GM19193 (cell line): ENCODE data around the gene CGB5.
"Not testable (repeated sequence)": the region's sequence is repeated elsewhere in the genome, so short reads cannot be mapped to it uniquely, and the experiment has no call there.

Experiments
- POLR2A ChIP-seq: IDR thresholded peaks from 4 replicates; pipeline ENCODE4 v1.6.1; 2011; ENCODE audit not compliant: insufficient read depth, insufficient read length; ENCODE audit errors: extremely low read depth

Gene CGB5

GRCh38 chr19:49043548-49043947 lies at the start of gene CGB5:
Gene CGB5, plus strand, starts transcription at chr19:49043848. Its CDS starts 362 bp downstream, at chr19:49044210.
- TF ChIP-seq POLR2A, result not testable (repeated sequence)

- no peak for TF ChIP-seq POLR2A
Observed at GRCh38 chr19:48994035-48994386, 49.6 kb upstream of the CGB5 start.

- no peak for TF ChIP-seq POLR2A
Observed at GRCh38 chr19:48997972-48998371, 45.7 kb upstream of the CGB5 start.

GRCh38 chr19:48999481-49000325 lies 43.9 kb upstream of the CGB5 start:
- no peak for TF ChIP-seq POLR2A

- TF ChIP-seq POLR2A, result no peak
Observed at GRCh38 chr19:49004133-49004532, 39.5 kb upstream of the CGB5 start.

- no peak for TF ChIP-seq POLR2A
Observed at GRCh38 chr19:49004964-49005614, 38.6 kb upstream of the CGB5 start.

- no peak for TF ChIP-seq POLR2A
Observed at GRCh38 chr19:49006905-49007304, 36.7 kb upstream of the CGB5 start.

GRCh38 chr19:49009828-49010227 lies 33.8 kb upstream of the CGB5 start:
- TF ChIP-seq POLR2A, result no peak

GRCh38 chr19:49010453-49010852 lies 33.2 kb upstream of the CGB5 start:
- no peak for TF ChIP-seq POLR2A

- TF ChIP-seq POLR2A, result no peak
Observed at GRCh38 chr19:49011194-49011593, 32.5 kb upstream of the CGB5 start.

GRCh38 chr19:49014123-49014869 lies 29.4 kb upstream of the CGB5 start:
- no peak for TF ChIP-seq POLR2A

GRCh38 chr19:49014870-49015255 lies 28.8 kb upstream of the CGB5 start:
- TF ChIP-seq POLR2A, result no peak

GRCh38 chr19:49016067-49016839 lies 27.4 kb upstream of the CGB5 start:
- no peak for TF ChIP-seq POLR2A

- peak; percentile 14 for TF ChIP-seq POLR2A
Observed at GRCh38 chr19:49017041-49017665, 26.5 kb upstream of the CGB5 start, which contains the start of gene LHB. Gene LHB, minus strand, starts transcription at chr19:49017091. Its CDS starts 10 bp downstream, at chr19:49017081.
